SU-DHL-6 (cell line): Measurements from ENCODE around the gene FBN2.

Source experiments
- H2AFZ ChIP-seq: fragments of 200-600 bp; sonication (generic); 2 replicates; pipeline ENCODE4 v1.6.1; 2014; ENCODE audit warnings: low read depth, mild to moderate bottlenecking, moderate library complexity, mixed read lengths, antibody characterized with exemption, low read length; ENCODE audit not compliant: severe bottlenecking
- H3F3A ChIP-seq: fragments of 200-600 bp; shearing (Covaris generic); 2 replicates; pipeline ENCODE4 v1.6.0; 2016; ENCODE audit warnings: antibody characterized with exemption, mild to moderate bottlenecking; ENCODE audit not compliant: insufficient read depth
- H3K27ac ChIP-seq: fragments of 200-600 bp; sonication (generic); 2 replicates; pipeline ENCODE4 v1.5.1; 2016; ENCODE audit warnings: low read depth, mild to moderate bottlenecking, low read length, moderate library complexity, mixed read lengths
- H3K27me3 ChIP-seq: fragments of 200-600 bp; sonication (generic), shearing (Covaris generic); 2 replicates; pipeline ENCODE4 v1.6.0; 2014; ENCODE audit warnings: mild to moderate bottlenecking, low read length
- H3K36me3 ChIP-seq: fragments of 200-600 bp; sonication (generic); 2 replicates; pipeline ENCODE4 v1.6.1; 2014; ENCODE audit warnings: mild to moderate bottlenecking, low read length, mixed read lengths
- H3K4me2 ChIP-seq: fragments of 300-600, 200-600 bp; shearing (Covaris generic), sonication (generic); 2 replicates; pipeline ENCODE4 v1.6.0; 2014; ENCODE audit warnings: low read length, low read depth, mild to moderate bottlenecking; ENCODE audit not compliant: poor library complexity, severe bottlenecking
- H3K4me3 ChIP-seq: fragments of 200-600 bp; sonication (generic); 2 replicates; pipeline ENCODE4 v1.5.1; 2014; ENCODE audit warnings: antibody characterized with exemption, low read length, mild to moderate bottlenecking, mixed read lengths; ENCODE audit not compliant: insufficient read depth, poor library complexity, severe bottlenecking
- H3K79me2 ChIP-seq: fragments of 200-600 bp; sonication (generic); 2 replicates; pipeline ENCODE4 v1.6.1; 2014; ENCODE audit warnings: mild to moderate bottlenecking, low read length, moderate library complexity; ENCODE audit not compliant: insufficient read depth
- H3K9ac ChIP-seq: fragments of 200-600 bp; sonication (generic); 2 replicates; pipeline ENCODE4 v1.7.0; 2014; ENCODE audit warnings: mild to moderate bottlenecking, low read length
- H3K9me2 ChIP-seq: fragments of 200-600 bp; sonication (generic); replicated peaks from 2 replicates; pipeline ENCODE4 v1.6.1; 2014; ENCODE audit warnings: low read length; ENCODE audit not compliant: insufficient read depth
- H3K9me3 ChIP-seq: fragments of 200-600 bp; sonication (generic); 2 replicates; pipeline ENCODE4 v1.6.1; 2014; ENCODE audit warnings: low read length, mixed read lengths; ENCODE audit not compliant: insufficient read depth
- H4K20me1 ChIP-seq: fragments of 200-600 bp; sonication (generic); 2 replicates; pipeline ENCODE4 v1.6.1; 2014; ENCODE audit warnings: low read depth, mild to moderate bottlenecking, antibody characterized with exemption, low read length, moderate library complexity, mixed read lengths
- EZH2phosphoT487 ChIP-seq: fragments of 200-600 bp; sonication (generic), shearing (Covaris generic); conservative IDR thresholded peaks from 2 replicates; pipeline ENCODE4 v1.6.1; 2018; ENCODE audit warnings: mild to moderate bottlenecking, antibody characterized with exemption, low read length, moderate library complexity, mixed read lengths
- TF ChIP-seq, protein P1 (sequence below): fragments of 200-600 bp; sonication (generic); IDR thresholded peaks from one replicate; pipeline ENCODE4 v1.5.1; 2017; ENCODE audit warnings: antibody characterized with exemption, mild to moderate bottlenecking, low read length, moderate library complexity; ENCODE audit not compliant: insufficient read depth, poor library complexity, severe bottlenecking

Gene FBN2

DNA sequence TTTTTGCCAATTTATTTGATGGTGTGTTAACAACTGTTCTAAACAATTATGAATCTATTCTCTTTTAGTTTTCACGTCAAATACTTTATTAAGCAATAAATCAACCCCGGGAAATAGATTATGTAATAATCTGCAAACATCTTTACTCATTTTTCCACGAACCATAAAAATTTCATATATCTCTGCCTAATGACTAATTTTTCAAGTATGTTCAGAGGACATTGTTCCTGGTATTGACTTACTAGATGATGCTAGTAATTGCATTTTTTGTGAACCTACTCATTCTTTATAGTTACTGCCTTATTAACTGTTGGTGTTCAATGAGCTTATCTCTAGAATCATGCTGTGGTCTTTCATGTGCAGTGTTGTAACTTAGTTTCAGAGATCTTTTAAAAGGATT lies 41.0 kb upstream of the FBN2 start:
- H2AFZ ChIP-seq = no peak overlapping the region
- no peak overlapping the region for H3K9ac ChIP-seq
- H3K4me3 ChIP-seq = no peak overlapping the region
- no peak overlapping the region for H3K4me2 ChIP-seq
- no peaks in the 10 kb centered on the region for H3K27me3 ChIP-seq
- H3K36me3 ChIP-seq = no peaks in the 10 kb centered on the region
- H3F3A ChIP-seq = no peaks in the 10 kb centered on the region
- no peaks in the 10 kb centered on the region for H3K9me2 ChIP-seq
- H3K79me2 ChIP-seq = no peaks in the 10 kb centered on the region
- TF ChIP-seq, protein P1, sequence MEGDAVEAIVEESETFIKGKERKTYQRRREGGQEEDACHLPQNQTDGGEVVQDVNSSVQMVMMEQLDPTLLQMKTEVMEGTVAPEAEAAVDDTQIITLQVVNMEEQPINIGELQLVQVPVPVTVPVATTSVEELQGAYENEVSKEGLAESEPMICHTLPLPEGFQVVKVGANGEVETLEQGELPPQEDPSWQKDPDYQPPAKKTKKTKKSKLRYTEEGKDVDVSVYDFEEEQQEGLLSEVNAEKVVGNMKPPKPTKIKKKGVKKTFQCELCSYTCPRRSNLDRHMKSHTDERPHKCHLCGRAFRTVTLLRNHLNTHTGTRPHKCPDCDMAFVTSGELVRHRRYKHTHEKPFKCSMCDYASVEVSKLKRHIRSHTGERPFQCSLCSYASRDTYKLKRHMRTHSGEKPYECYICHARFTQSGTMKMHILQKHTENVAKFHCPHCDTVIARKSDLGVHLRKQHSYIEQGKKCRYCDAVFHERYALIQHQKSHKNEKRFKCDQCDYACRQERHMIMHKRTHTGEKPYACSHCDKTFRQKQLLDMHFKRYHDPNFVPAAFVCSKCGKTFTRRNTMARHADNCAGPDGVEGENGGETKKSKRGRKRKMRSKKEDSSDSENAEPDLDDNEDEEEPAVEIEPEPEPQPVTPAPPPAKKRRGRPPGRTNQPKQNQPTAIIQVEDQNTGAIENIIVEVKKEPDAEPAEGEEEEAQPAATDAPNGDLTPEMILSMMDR = no peak
- no peak for TF ChIP-seq EZH2phosphoT487
- H3K9me3 ChIP-seq = no peaks in the 10 kb centered on the region
- no peak overlapping the region for H3K27ac ChIP-seq
- no peaks in the 10 kb centered on the region for H4K20me1 ChIP-seq

DNA sequence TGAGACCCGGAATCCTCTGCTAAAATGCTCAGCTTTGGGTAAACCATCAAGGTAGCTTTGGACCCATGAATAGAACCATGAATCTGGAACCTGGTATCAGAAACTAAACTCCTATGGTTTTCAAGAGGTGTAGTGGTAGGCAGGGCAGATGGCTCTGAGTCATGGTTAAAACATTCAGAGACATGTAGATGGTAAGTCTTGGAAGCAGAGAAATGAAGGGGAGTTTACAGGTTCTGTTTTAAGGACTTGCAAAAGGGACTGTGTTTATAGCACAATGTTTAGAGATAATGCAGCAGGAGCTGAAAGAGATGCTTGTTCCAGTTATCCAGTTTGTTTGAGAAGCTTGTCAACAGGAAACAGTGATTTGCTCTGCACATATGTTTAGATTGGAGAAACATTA lies 36.0 kb upstream of the FBN2 start:
- Histone ChIP-seq H3K4me3 (no peak overlapping the region), H3K4me2 (no peak overlapping the region)
- TF ChIP-seq EZH2phosphoT487 = no peak
- TF ChIP-seq, protein P1 = no peak

DNA sequence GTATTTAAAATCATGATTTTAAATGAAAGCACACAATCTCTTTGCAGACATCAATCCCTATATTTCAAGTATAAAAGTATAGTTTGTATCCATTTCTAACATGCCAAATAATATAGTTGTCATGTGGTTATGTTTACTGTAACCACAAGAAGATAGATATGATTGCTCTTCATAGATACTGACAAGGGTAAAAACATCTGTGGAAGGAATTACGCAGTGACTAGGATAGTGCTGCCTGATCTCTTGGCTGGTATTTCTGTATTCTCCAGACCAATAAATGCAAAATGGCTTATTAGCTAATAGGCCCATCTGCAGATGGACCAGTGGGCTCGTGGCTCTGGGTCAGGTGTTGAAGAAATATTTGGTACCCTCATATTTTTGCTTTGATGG lies 34.9 kb upstream of the FBN2 start:
- no peak overlapping the region for H3K4me2 ChIP-seq
- no peaks in the 10 kb centered on the region for H4K20me1 ChIP-seq
- H3K9me3 ChIP-seq = no peaks in the 10 kb centered on the region
- H3K27me3 ChIP-seq = no peaks in the 10 kb centered on the region
- no peak overlapping the region for H2AFZ ChIP-seq
- H3K36me3 ChIP-seq = no peaks in the 10 kb centered on the region
- TF ChIP-seq EZH2phosphoT487 = no peak
- TF ChIP-seq, protein P1 = no peak
- no peak overlapping the region for H3K4me3 ChIP-seq
- H3K27ac ChIP-seq = no peak overlapping the region
- H3K9me2 ChIP-seq = no peaks in the 10 kb centered on the region
- no peaks in the 10 kb centered on the region for H3F3A ChIP-seq
- H3K9ac ChIP-seq = no peak overlapping the region
- H3K79me2 ChIP-seq = no peaks in the 10 kb centered on the region

More for the DNA sequence above, 36.0 kb upstream of the FBN2 start:
- H3K9me2 ChIP-seq = no peaks in the 10 kb centered on the region
- H3K9me3 ChIP-seq = no peaks in the 10 kb centered on the region
- no peaks in the 10 kb centered on the region for H3F3A ChIP-seq
- H3K79me2 ChIP-seq = no peaks in the 10 kb centered on the region
- H3K36me3 ChIP-seq = no peaks in the 10 kb centered on the region
- H3K9ac ChIP-seq = no peak overlapping the region
- H4K20me1 ChIP-seq = no peaks in the 10 kb centered on the region
- H2AFZ ChIP-seq = no peak overlapping the region
- no peak overlapping the region for H3K27ac ChIP-seq
- H3K27me3 ChIP-seq = no peaks in the 10 kb centered on the region
